Activated gamma-delta T cell (primary cell): ENCODE measurements around the gene CYP3A7.
"Not testable (repeated sequence)": the region's sequence is repeated elsewhere in the genome, so short reads cannot be mapped to it uniquely, and the experiment has no call there.

ENCODE experiments used
- DNase-seq: peaks from one replicate; lab custom pipeline; 2025; lab: John Stamatoyannopoulos, UW
- total RNA-seq, 2 donors: gene quantifications; one replicate each; lab custom pipeline; 2026; lab: John Stamatoyannopoulos, UW

CYP3A7 gene
- 0 to 0.04 reads per million in 2 donors for total RNA-seq

GRCh38 chr7:99734987-99735386 lies at the start of gene CYP3A7:
TSS of gene CYP3A7 (minus strand) at chr7:99735196. CDS start at chr7:99735093, 103 bp downstream.
- no peak for DNase-seq

- DNase-seq = no peak
Measured at GRCh38 chr7:99784007-99784406, 49.0 kb upstream of the CYP3A7 start, which contains the start of gene CYP3A4. TSS of gene CYP3A4 (minus strand) at chr7:99784184. CDS start at chr7:99784081, 103 bp downstream.

DNA sequence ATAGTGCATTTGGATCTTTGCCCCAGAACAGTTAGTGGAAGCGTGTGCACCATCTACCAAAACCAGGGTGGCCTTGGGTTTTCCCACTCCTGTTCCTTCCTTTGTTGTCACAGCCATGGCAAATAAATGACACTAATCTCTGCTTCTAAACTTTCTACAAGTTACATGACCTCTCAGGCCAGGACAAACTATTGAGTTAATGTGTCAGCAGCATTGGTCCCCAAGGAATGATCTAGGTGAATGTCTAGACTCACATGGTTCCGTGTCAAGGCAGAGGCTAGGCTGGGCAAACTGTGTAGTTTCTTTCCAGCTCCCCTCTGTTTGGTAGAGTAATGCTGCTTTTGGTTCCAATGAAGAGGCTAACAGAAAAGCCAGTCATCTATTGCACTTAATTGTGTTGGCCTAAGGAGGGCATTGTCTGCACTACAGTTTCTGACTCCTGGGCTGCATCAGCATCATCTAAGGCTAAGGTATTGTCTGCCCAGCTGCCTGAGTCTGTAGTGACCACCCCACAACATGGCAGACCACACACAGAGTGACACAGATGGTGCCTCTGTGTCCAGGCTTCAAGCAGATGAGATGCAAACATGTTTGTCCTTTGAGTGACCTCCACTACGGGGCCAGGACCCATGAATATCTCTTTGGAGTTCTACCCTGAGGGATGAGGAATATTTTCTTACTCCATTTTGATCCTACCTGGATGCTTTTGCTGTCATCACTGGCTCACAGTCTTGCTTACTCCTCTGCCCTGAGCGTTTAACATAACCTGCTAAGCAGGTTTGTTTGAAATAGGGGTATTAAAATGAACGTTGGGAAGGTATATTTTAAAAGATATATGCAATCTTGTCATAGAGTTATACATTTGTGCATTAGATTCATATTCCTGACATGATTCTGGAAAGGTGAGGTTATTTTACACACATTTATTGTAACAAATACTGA lies 47.3 kb upstream of the CYP3A7 start:
- no peak for DNase-seq

- DNase-seq = no peak
Measured at GRCh38 chr7:99780588-99780987, 45.6 kb upstream of the CYP3A7 start.

GRCh38 chr7:99779949-99780348 lies 45.0 kb upstream of the CYP3A7 start:
- DNase-seq = no peak

DNA sequence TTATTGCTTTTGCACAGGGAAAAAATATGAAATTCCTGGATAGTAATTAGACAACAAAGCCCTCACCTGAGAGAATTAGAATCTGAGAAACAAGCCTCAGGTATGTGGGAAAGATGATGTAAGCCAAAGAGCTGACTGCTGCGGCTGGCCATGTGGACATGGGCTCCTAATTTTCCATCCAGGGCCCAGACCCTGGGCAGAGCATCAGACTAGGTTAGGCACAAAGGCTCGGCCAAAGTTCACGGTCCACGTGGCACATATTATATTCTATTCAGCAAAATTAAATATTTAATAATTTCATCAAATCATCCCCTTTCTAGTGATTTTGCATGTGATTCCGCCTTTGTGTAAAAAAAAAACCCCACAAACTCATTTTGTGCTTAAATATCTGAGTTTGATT lies 43.9 kb upstream of the CYP3A7 start:
- DNase-seq = no peak

DNA sequence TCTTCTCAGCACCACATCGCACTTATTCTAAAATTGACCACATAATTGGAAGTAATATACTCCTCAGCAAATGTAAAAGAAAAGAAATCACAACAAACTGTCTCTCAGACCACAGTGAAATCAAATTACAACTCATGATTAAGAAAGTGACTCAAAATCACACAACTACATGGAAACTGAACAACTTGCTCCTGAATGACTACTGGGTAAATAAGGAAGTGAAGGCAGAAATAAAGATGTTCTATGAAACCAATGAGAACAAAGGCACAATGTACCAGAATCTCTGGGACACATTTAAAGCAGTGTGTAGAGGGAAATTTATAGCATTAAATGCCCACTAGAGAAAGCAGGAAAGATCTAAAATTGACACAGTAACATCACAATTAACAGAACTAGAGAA lies 38.4 kb upstream of the CYP3A7 start:
- DNase-seq = not testable (repeated sequence)

GRCh38 chr7:99772565-99772964 lies 37.6 kb upstream of the CYP3A7 start:
- DNase-seq = no peak

DNA sequence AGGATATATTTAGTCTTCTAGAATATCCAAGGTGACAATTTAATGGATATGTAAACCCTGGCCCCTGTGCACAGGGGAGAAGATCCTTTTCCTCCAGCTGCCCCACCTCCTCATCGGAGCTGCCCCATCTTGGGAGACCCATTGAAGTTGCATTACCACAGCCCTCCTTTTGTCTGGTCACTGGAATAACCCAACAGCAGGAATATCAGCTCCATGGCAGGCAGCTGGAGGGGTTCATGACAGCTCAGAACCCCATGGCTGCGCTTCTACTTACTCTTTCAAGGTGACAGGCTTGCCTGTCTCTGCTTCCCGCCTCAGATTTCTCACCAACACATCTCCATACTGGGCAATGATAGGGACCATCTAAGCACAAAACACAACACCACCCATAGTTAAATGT lies 34.5 kb upstream of the CYP3A7 start:
- DNase-seq = not testable (repeated sequence)

GRCh38 chr7:99768471-99768870 lies 33.5 kb upstream of the CYP3A7 start:
- DNase-seq = no peak

GRCh38 chr7:99767662-99768061 lies 32.7 kb upstream of the CYP3A7 start:
- DNase-seq = no peak

GRCh38 chr7:99766484-99767099 lies 31.6 kb upstream of the CYP3A7 start:
- no peak for DNase-seq

GRCh38 chr7:99764478-99764877 lies 29.5 kb upstream of the CYP3A7 start:
- no peak for DNase-seq

GRCh38 chr7:99762680-99763327 lies 27.8 kb upstream of the CYP3A7 start:
- no peak for DNase-seq

DNA sequence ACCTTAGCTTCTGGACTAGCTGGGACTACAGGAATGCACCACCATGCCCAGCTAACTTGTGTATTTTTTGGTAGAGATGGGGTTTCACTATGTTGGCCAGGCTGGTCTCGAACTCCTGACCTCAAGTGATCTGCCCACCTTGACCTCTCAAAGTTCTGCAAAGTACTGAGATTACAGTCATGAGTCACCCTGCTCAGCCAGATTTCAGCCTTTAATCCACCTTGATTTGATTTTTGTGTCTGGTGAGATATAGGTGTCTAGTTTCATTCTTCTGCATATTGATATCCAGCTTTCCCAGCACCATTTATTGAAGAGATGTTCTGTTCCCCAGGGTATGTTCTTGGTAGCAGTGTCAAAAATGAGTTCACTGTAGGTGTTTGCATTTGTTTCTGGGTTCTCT lies 20.1 kb upstream of the CYP3A7 start:
- no peak for DNase-seq

DNA sequence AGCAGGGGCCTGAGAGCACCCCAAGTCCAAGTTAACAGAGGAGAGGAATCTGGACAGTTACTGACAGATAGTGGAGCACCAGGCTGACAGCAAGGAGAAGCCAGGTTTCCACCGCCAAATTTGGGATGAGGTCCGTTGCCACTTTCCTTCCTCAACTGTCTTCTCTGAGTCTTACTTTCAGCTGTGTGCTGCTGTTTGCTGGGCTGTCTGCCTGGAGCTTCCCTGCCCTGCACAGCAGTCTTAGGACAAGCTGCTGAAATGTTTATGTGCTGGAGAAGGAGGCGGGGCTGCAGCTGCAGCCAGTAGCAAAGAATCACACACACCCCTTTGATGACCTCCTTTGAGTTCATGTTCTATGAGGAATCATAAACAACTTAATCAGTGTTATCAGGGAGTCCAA lies 17.4 kb upstream of the CYP3A7 start:
- DNase-seq = no peak

DNA sequence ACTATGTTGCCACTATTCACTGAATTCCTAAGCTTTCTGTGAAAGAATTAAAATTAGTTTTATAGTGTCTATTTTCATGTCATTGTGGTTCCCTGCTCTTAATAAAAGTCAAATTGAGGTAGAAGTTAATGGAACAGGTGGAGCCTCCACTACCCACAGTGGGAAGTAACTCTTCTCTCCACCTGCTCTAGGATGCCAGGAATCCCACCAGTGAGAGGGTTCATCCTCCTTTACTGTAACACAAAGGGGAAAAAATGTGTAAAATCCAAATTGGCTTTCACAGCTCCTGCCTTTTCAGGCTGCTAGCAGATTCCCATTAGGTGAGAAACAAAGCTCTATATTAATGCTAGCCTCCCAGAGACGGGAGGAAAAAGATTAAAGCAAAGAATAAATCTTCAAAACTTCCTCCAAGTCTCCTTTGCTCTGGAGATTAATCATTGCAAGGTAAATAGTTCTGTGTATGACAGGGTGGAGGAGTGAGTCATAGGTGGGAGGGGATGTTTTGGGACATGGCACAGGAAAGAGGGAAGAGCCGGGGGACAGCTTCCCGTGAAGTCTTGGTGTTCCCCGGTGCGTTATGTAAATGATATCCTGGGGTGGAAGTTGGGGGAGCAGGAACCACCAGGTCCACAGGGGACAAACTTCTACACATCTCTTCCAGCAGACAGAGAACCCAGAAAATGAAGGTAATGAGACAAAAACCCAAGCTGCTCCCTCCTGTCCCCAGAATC lies 16.5 kb upstream of the CYP3A7 start:
- DNase-seq = not testable (repeated sequence)

- no peak for DNase-seq
Measured at GRCh38 chr7:99748846-99749579, 14.0 kb upstream of the CYP3A7 start.

GRCh38 chr7:99746915-99747314 lies 11.9 kb upstream of the CYP3A7 start:
- not testable (repeated sequence) for DNase-seq

DNA sequence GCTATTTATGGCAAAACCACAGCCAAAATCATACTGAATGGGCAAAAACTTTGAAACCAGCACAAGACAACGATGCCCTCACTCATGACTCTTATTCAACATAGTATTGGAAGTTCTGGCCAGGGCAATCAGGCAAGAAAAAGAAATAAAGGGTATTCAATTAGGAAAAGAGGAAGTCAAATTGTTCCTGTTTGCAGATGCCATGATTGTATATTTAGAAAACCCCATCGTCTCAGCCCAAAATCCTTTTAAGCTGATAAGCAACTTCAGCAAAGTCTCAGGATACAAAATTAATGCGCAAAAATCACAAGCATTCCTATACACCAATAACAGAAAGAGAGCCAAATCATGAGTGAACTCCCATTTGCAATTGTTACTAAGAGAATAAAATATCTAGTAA lies 10.4 kb upstream of the CYP3A7 start:
- not testable (repeated sequence) for DNase-seq

- DNase-seq = no peak
Measured at GRCh38 chr7:99742737-99743394, 7.9 kb upstream of the CYP3A7 start.
